Adrenal gland (tissue), 5 donors: ENCODE data around the gene CCDC200.

ENCODE experiments used
- CTCF ChIP-seq, 6 experiments: fragments of 450-650 bp in 4 of 6; fragments of 200-600 bp in 2 of 6; sonication (generic) in 1 of 6; IDR thresholded peaks; 1 replicate in 5 of 6; 2 replicates in 1 of 6; pipeline versions ENCODE4 v1.5.1 to v1.8.0; 2016 to 2021; ENCODE audit warnings: antibody characterized with exemption in 6 of 6, mild to moderate bottlenecking in 2 of 6, moderate library complexity in 1 of 6
- POLR2A ChIP-seq, 2 donors: fragments of 450-650 bp; IDR thresholded peaks; one replicate each; pipeline ENCODE4 v1.6.1; 2017; ENCODE audit warnings: antibody characterized with exemption in 2 of 2, mild to moderate bottlenecking in 2 of 2, moderate library complexity in 1 of 2
- donor health status: DM: no; HTN: no; CAD: no.

GRCh38 chr17:43211480-43212402, 16.7 kb downstream of the CCDC200 start, which contains the start of gene TMEM106A:
- peak in 5 of 6 experiments; percentile 11 to 44 (median 28) for TF ChIP-seq CTCF (IDR thresholded peaks at IDR 0.05)
- peak in 1 of 2 donors; percentile 36 for TF ChIP-seq POLR2A (IDR thresholded peaks at IDR 0.05)
